ENCODE data around the gene POP5.
"Not testable (repeated sequence)": the region's sequence is repeated elsewhere in the genome, so short reads cannot be mapped to it uniquely, and the experiment has no call there.

Gene POP5, protein sequence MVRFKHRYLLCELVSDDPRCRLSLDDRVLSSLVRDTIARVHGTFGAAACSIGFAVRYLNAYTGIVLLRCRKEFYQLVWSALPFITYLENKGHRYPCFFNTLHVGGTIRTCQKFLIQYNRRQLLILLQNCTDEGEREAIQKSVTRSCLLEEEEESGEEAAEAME

GRCh38 chr12:120580787-120581723 is at the start of gene POP5:
TSS of gene POP5 (minus strand) at chr12:120581402. CDS start at chr12:120581362, 40 bp downstream.
- DNase-seq (ENCODE audit: low read depth in 2 of 2): peak; percentile 92

- DNase-seq (ENCODE audit: low read depth in 2 of 2): no peak
Measured at GRCh38 chr12:120630104-120630892, 49.1 kb upstream of the POP5 start.

DNA sequence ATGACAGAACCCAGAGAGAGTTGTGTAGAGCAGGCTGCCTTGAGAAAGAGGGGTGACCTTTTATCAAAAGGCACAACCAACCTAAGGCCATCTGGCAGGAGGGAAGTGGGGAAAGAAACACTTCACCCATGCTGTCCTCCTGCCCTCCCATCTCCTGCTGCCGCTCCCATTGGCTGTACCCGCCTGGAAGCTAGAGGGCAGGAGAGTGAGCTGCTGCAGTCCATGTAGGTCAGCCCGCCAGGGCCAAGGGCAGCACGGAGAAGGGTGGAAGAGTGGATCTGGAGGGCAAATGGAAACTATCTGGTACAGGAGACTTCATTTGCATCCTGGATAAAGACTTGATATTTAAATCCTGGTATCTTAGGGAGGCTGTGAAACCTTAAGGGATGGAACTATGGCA is 47.7 kb upstream of the POP5 start:
- DNase-seq (ENCODE audit: low read depth in 2 of 2): no peak

GRCh38 chr12:120625557-120626419 is 44.6 kb upstream of the POP5 start:
- DNase-seq (ENCODE audit: low read depth in 2 of 2): no peak

DNA sequence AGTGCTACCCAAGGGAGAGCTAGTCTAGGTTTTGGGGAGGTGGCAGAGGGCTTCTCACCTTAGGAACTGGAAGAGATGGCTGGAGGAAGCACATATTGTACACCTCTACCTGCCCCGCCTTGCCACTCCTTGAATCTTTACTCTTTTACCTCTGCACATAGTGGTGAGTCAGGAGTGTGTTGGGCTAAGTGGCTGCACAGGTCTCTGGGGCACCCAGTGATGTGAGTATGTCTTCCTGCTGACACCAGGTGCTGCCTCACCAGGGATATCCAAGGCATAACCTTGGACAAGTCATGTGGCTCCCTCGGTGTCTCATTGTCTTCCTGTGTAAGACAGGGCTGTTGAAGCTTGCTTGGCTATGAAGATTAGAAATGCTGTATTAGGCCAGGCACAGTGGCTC is 39.4 kb upstream of the POP5 start:
- DNase-seq (ENCODE audit: low read depth in 2 of 2): no peak

GRCh38 chr12:120618954-120619615 is 37.9 kb upstream of the POP5 start:
- DNase-seq (ENCODE audit: low read depth in 2 of 2): no peak

- DNase-seq (ENCODE audit: low read depth in 2 of 2): not testable (repeated sequence)
Measured at GRCh38 chr12:120617767-120618166, 36.6 kb upstream of the POP5 start.

GRCh38 chr12:120617193-120617592 is 36.0 kb upstream of the POP5 start:
- DNase-seq (ENCODE audit: low read depth in 2 of 2): not testable (repeated sequence)

- no peak for DNase-seq (ENCODE audit: low read depth in 2 of 2)
Measured at GRCh38 chr12:120614848-120615247, 33.6 kb upstream of the POP5 start.

GRCh38 chr12:120611534-120611933 is 30.3 kb upstream of the POP5 start:
- not testable (repeated sequence) for DNase-seq (ENCODE audit: low read depth in 2 of 2)

GRCh38 chr12:120610560-120610959 is 29.4 kb upstream of the POP5 start:
- DNase-seq (ENCODE audit: low read depth in 2 of 2): no peak

- not testable (repeated sequence) for DNase-seq (ENCODE audit: low read depth in 2 of 2)
Measured at GRCh38 chr12:120602416-120602815, 21.2 kb upstream of the POP5 start.

- DNase-seq (ENCODE audit: low read depth in 2 of 2): no peak
Measured at GRCh38 chr12:120599672-120600552, 18.7 kb upstream of the POP5 start.

DNA sequence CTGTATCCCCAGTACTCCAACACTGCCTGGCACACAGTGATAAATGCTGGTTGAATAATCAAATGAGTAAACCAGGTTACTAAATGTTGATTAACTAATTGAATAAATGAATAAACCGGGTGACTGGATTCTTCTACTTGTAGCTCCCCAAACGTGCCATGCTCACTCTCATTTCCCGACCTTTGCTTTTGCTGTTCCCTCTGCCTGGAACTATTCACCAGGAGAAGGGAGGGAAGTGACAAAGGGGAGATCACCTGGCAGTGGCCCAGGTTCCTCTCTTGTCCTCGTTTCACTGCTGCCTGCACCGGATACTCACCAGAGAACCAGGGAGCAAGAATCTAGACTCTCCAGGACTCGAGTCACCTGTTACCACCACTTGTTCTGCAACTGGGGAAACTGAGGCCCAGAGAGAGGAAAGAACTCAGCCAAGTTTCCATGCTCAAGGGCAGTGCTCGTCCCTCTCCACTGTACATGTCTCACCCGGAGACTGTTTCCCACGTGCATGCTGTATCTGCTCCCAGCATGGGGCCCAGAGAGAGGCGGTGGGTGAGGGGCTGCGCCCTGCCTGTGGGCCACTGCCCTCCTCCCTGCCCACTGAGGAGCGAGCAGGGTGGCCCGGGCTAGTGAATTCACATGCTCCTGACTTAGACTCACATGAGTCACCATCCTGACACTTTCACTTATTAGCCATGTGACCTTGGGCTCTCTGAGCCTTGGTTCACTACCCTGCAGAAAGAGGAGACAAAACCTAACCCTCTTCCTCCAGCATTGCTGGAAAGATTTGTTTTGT is 17.7 kb upstream of the POP5 start:
- no peak for DNase-seq (ENCODE audit: low read depth in 2 of 2)

GRCh38 chr12:120597861-120598260 is 16.7 kb upstream of the POP5 start:
- DNase-seq (ENCODE audit: low read depth in 2 of 2): no peak

- DNase-seq (ENCODE audit: low read depth in 2 of 2): no peak
Measured at GRCh38 chr12:120596901-120597300, 15.7 kb upstream of the POP5 start.

- DNase-seq (ENCODE audit: low read depth in 2 of 2): no peak
Measured at GRCh38 chr12:120592121-120593049, 11.2 kb upstream of the POP5 start.
